Stimulated activated CD8-positive, alpha-beta memory T cell treated with anti-CD3 and anti-CD28 coated beads, Interleukin-7, amount 100 ng/mL, for 1 hour (primary cell): Measurements from ENCODE around the gene PAX9.

Experiments used
- DNase-seq, 2 donors: peaks; one replicate each; pipeline ENCODE4 v3.0.0-alpha.2; 2020; ENCODE audit warnings: low read depth in 2 of 2

PAX9 gene

DNA sequence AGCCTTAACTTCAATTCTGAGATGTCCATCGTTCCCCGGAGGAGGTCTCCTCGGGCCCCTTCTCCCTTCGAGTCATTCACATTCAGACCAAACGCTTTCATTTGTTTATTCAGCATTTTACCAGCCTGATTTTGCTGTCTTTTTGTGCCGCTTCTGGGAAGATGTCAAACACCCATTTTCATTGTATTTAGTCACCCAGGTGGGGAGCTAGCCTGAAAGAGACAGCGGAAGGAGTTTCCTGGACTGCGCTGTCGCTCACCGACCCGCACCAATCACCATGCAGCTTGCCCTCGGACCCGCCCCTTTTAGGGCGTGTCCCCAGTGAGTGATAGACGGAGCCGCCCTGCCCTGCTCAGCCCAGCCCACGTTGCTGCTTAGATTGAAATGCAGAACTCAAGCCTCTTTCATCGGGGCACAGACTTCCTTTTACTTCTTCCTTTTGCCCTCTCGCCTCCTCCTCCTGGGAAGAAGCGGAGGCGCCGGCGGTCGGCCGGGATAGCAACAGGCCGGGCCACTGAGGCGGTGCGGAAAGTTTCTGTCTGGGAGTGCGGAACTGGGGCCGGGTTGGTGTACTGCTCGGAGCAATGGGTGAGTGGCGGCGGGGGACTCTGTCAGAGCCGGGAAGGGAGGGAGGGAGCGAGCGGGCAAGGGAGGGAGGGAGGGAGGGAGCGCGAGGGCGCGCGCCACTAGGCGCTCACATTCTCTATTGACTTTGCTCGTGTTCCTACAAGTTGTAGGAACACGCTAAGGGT is at the start of gene PAX9:
Gene PAX9 (plus strand): TSS at position 355 of the 752 bp plus-strand sequence. CDS start 230 bp downstream, at position 585.
- no peak for DNase-seq

- no peak for DNase-seq
Measured at GRCh38 chr14:36617824-36618223, 43.8 kb upstream of the PAX9 start.

DNA sequence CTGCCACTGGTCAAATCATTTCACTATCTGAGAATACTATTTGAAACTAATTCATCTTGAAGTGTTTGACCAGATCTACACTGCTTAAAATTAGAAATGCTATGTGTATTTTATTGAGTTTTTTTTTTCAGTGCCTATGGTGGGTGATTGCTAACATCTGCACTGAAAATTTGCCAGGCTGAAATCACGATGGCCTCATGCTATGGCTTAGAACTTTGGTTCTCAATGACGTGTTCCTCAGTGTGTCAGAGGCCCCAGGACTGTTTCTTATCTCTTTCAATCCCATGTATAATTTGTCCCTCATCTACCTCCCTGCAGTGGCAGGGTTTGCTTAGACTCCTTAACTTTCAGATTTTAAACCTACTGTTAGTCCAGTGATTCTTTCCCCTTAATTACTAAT is 43.0 kb upstream of the PAX9 start:
- no peak for DNase-seq

- DNase-seq, result no peak
Measured at GRCh38 chr14:36619131-36619530, 42.5 kb upstream of the PAX9 start.

GRCh38 chr14:36619853-36620252 is 41.8 kb upstream of the PAX9 start:
- no peak for DNase-seq

- DNase-seq, result no peak
Measured at GRCh38 chr14:36625014-36625413, 36.6 kb upstream of the PAX9 start.

DNA sequence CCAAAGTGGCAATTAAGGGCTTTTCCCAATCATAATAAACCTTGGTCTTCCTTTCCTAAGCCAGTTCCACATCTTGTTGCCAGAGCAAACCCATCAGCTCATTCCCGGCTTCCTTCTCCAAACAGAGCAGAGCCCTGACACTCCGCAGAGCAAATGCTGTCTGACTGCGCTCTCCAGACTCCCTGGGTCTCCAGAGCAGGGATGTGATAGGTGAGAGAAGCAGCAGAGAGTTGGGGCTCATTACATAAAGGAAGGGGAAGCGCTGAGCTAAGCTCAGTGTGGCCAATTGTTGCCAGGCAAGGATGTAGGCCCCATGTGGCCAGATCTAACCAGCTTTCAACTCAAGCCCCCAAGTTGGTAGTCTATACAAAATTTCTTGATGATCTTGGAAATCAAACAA is 36.2 kb upstream of the PAX9 start:
- no peak for DNase-seq

DNA sequence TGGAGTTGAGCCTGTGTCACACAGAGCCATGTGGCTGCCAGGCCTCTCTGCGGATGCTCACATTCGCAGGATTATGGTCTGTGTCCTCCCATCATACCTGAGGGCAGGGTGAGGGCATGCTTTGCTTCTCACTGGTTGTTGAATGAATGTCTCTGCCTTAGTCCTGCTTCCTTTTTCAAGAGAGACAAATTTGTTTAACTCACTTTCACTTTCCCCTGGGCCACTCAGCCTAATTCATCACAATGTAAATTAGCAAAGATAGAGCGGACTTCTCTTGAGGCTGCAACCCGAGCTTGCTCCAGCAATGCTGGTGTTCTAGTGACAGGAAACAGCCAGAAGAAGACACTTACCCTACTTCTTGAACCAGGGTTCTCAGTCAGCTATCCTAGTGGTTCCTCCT is 35.5 kb upstream of the PAX9 start:
- no peak for DNase-seq

- no peak for DNase-seq
Measured at GRCh38 chr14:36627981-36628380, 33.7 kb upstream of the PAX9 start.

GRCh38 chr14:36633580-36633979 is 28.1 kb upstream of the PAX9 start:
- no peak for DNase-seq

- DNase-seq, result no peak
Measured at GRCh38 chr14:36646664-36647416, 14.8 kb upstream of the PAX9 start.

- DNase-seq, result no peak
Measured at GRCh38 chr14:36647417-36647823, 14.2 kb upstream of the PAX9 start.

DNA sequence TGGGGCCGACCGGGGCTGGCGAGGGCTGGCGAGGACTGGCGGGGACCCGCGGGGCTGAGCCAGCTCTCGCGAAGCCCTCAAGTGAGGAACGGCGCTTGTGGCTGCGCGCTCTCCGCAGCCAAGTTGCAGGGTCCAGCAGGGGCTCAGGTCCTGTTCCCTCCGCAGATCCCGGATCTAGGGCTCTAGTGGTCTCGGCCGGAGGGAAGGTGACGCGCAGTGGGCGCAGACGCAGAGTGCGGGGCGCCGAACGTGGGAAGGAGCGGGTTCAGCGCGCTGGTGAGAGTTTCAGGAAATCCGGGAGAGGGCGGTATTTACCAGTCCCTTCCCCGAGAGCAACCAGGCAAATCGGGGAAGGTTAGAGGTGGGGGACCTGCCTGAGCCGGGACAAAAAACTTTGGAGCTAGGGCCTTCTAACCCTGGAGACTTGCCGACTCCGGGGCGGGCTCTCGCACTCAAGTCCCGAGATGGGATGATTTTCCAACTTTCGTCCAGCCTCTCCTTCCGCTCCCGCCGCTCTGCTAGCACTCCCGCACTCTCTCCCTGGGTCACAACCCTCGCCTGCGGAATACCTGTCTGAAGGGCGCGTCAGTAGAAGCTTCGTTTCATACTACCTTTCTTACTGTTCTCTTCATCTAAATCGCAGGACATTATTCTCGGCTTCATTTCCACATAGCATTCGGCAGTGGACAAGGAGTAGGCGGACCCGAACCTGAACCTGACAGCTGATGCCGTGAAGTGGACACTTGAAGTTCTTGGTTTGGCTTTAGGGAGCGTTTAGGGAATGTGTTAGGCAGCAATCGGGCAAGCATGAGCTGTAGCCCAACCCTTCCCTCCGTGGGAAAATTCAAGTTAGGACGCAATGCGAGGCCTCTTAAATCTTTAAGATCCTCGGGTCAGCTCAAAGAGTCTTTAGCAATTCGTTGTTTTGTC is 13.6 kb upstream of the PAX9 start:
- no peak for DNase-seq

GRCh38 chr14:36649872-36650650 is 11.6 kb upstream of the PAX9 start:
- no peak for DNase-seq

DNA sequence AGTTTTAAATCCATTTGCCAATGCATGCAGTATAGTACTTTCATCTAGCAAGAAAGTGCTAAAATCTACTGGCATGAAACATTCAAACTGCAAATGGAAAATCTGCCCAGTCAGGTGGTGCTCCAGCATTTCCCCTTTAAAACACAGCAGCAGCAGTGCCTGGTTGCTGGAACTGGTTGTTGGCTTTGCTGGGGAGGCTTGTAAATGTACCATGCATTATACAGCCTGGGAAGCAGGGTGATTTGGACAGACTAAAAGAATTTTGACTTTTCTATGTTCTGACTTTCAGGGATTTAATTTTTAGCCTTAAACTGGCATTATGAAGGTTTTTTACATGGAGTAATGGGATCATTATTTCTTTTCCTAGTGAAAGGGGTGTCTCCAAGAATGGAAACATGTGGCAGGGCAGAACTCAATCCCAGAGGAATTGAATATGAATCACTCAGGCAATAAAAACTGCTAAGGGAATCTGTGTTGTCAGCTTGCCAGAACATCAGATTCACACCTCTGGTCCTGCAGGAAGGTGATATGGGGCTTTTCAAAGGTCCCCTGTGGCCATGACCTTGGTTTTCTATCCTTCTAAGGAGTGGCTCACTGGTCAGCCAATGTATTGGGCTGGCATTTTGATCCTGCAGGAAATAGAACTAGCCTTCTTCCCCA is 9.0 kb upstream of the PAX9 start:
- DNase-seq, result no peak

DNA sequence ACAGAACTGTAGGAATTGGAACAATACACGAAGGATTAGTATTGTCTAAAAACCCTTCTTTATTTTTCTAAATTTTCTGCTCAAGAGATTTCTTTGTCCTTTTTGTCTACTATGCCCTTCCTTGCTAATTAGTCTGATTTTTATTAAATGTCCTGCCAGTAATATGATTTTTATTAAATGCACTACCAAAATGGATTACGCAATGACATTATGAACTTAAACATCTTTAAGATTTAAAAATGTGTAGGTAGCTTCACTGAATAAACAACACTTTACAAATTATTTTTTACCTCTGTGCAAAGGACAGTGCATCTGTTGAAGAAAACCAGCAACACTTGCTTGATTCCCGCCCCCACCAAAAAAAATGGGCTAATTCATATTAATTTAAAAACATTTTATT is 8.2 kb upstream of the PAX9 start:
- DNase-seq, result no peak

DNA sequence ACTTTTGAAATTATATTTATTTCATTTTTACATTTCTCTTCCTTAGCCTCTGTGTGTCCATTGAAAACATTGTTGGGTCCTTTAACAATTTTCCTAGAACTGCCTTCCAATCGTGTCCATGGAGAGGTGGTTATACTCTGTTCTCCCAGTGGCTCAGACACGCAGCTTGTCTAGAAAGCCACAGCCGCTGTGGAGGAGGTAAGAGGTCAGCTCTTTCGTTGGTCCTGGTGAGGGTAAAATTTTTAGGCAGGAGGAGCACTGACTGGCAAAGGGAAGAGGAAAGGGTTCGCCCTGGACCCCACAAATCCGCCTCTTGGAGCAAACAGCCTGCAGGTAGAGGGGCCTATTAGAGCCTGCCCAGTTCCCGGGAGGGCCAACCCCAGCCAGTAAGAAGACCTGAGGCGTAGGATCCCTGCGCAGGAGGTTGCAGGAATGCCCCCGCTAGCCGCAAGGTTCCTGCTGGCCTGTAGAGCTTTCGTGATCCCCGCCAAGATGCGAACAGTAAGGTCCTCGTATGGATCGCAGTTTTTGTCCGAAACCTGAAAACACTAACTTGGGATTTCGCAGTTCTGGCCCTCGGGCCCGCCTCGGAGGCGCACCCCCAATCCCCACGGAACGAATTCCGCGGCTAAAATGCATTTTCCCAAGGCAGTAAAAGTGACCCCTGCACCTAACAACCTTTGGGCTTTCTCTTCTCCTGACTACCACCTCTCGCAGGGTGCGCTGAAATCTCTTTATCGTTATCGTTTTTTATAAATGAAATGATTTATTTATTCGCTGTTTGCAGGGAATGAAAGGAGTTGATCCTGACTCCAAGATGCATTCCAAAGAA is 7.5 kb upstream of the PAX9 start:
- DNase-seq, result no peak

DNA sequence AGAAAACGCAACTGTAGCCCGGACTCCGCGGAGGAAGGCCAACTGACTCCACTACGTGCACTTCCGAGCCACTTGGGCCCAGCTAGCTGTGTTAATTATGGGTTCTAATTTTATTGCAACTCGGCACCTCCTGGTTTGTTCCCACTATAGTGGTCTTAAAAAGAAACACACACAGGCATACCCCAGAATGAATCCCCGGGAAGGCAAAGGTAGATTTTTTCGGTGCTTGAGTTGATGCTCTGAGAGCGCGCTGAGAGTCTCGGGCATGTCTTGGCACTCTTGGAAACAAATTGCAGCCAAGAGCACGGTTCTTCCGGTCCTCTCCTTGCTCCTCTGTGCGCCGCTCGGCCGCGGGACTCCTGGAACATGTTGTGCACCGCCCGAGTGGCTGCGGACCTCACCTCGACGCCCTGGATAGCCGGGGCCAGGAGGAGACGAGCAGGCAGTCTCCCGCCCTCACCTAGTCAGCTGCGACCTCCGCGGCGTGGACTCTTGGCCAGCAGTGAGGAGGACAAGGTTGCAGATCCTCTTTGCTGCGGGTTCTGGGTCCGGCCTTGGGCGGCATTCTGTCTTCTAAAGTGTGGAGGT is 6.8 kb upstream of the PAX9 start:
- DNase-seq, result no peak

GRCh38 chr14:36655571-36655962 is 6.1 kb upstream of the PAX9 start:
- no peak for DNase-seq
